ENCODE results near the gene UVRAG.

UVRAG gene

DNA sequence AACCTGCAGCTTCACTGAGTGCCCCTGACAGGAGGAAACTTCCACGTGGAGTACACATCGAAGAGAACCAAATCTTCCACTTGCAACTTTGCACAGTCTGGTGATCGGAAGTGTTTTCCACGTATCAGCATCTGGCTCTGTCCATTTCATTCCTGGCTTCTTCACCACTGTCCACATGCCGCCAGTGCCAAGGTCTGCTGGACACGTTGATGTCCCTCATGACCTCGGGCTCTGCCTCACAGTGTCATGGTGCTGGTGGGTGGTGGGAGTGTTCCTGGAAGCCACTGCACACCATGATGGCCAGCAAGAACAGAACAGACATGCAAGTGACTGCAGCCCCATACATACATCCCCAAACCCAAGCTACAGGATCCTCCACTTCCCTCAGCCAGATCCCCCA lies 342.9 kb downstream of the UVRAG start:
- DNase-seq = no peak

DNA sequence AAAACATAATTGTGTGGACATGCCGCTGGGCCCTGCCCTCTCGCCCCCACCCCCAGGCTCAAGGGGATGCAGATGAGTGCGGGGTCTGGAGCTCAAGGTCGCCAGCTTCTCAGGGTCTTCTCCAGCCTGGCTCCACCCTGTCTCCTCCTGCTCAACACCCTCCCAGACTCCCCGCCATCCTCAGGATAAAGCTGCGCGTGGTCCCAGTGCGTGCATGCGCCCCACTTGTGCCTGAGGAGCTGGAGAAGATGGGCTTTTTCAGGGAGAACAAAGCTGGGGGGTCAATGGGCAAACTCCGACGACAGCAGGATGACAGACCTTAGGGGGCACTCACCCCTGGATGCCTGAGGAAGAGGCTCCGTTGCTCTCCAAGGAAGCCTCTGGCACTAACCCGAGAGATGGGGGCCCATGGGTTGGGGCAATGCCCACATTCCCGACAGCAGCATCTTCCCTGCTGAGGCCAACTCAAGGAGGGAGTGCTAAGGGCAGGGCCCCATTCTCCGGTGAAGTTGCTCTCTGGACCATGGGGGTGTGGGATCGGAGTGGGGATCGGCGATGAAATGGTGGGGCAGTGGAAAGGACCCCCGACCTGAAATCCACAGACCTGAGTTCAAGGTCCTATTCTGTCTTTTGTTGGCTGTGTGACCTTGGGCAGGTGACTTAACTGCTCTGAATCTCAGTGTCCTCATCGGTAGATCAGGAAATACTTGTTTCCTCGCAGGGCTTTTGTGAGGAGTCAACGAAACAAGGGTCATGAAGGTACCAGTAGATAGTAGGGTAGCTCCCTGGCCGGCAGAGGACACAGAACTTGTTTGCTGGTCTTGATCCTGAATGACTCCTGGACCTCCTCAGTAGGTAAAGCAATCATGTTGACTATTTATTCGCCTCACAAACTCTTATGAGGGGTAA lies 343.6 kb downstream of the UVRAG start:
- no peak for DNase-seq

DNA sequence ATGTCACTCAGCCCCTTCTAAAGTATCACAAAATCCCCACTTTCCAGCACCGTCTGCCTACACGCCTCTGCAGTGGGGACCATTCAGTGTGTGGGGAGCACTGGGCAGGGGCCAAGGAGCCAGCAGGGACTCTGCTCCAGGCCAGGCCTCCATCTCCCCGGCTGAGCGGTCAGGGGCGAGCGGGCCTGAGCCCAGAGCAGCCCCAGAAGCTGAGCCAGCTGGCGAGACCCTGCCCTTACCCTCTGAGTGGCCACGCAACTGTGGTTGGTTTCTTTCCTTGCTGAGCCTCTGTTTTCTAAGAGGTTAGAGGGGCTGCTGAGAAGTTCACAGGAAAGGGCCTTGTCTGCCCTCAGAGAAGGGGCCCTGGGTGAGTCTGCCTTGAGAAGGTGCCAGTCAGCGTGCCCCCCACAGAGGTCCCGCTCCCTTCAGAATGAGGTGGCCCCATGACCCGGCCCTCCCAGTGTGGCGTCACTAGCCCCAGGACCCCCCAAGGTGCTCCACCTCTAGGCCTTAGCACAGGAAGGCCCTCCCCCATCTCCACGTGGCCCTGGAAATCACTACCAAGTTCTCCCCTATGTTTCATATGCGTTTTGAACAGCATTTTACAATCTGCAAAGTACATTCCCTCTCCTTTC lies 344.4 kb downstream of the UVRAG start:
- no peak for DNase-seq

DNA sequence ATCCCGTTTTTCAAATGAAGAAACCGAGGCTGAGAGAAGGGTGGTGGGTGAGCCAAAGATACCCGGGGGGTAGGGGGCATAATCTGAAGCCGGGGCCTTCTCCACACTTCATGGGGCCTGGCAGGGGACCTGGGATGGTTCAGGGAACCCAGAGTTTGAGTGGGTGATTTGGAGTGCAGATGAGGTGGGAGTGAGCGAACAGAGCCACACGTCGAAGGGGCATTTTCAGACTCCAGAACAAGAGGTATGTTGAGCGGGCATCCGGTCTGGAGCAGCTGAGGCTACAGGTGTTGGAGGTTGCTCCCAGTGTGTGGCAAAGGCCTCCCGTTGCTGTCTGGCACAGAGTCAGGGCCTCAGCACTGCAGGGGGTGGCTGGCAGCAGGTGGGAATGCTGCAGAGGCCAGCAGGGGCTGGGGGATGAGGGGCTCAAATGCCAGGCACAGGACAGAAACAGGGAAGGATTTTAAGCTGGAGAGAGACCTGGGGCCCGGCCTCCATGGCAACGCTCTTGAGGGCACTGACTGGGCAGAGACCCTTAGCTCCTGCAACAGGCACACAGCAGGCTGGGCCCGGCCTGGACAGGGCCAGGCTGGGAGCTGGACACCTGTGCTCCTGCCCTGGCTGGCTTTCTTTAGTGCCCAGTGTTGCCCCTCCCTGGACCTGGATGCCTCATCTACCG lies 345.1 kb downstream of the UVRAG start:
- DNase-seq = peak; percentile 58

DNA sequence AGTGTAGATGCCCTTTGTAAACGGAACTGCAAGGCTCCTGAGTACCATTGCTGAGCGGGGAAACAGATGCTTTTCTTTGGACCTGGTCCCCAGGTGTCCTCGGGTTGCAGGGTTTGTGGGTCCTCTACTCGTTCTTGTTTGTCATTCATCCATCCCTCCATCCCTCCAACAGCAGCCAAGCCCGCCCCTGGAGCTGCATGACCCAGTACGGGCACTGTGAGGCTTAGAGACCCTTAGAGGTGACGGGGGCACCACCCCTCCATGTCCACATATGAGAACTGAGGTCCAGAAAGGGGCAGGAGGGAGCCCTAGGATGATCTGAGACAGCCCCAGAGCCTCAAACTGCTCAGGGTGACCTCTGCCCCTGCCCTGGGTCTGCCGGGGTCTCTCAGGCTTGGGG lies 345.8 kb downstream of the UVRAG start:
- no peak for DNase-seq

DNA sequence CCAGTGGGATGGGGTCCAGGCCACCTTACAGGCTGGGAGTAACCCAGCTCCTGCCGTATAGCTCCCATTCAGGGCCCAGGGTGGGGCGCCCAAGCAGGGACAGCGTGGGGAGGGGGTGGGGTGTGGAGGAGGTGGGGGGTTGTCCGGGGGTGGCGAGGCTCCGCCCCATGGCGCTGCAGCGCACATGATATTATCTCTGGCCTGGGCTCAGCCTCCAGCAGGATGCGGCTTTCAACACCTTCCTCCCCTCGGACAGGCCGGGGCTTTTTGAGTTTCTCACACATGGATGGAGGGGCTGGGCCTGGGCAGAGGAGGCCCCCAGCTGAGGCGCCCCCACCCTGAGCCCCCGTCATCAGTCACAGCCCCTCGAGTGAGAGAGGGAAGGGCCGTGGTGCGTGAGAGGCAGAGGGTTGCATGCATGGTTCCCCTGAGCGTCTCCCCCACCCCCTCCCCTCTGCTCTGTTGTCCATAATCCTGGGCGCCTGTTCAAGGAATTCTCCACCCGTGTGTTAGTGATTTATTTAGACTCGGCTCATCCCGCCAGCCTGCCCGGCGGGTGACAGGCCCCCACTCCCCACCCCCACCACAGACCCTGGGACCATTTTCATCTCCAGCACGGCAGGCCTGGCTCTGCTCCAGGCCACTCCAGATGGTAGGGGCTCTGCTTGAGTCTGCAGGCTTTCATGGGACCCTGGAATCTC lies 346.4 kb downstream of the UVRAG start:
- DNase-seq = peak; percentile 36

DNA sequence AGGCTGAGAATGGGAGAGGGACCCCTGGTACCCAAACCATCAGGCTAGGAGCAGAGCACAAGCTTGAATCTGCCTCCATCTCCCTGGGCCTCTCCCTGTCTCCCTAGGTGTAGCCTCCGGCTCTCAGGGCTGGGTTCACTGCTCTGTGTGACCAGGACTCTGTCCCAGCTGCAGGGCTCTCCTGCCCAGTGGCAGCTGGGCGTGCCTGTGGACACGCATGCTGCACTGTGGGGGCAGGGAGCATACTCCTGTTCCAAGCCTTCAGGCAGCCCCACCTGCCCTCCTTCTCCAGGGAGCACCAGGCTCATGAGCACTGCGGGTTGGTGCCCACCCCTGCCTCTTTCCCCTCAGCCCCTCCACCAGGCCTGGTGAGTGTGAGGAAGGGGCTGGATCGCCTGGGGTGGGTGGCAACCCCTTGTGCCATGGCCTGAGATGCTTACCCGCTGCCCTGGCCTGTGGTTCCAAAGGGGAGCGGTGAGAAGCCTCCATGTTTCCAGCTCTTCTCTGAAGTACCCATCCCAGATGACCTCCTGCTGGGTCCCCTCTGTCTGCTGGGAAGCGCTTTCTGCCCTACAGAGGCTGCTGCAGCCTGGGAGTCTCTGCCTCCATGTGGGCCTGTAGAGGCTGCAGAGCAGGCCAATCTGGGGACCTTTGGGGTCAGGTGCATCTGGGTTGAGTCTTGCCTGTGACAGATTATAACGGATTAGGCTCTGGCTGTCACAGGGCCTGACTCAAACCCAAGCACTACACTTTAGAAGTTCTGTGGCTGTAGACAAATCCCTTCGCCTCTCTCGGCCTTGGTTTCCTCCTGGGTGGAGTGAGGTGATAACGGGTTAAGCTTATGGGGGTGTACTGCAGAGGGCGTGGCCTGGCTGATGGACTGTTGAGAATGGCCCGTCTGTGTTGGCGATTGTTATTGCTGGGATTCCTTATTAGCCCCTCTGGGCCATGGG lies 347.6 kb downstream of the UVRAG start:
- peak; percentile 20 for DNase-seq

DNA sequence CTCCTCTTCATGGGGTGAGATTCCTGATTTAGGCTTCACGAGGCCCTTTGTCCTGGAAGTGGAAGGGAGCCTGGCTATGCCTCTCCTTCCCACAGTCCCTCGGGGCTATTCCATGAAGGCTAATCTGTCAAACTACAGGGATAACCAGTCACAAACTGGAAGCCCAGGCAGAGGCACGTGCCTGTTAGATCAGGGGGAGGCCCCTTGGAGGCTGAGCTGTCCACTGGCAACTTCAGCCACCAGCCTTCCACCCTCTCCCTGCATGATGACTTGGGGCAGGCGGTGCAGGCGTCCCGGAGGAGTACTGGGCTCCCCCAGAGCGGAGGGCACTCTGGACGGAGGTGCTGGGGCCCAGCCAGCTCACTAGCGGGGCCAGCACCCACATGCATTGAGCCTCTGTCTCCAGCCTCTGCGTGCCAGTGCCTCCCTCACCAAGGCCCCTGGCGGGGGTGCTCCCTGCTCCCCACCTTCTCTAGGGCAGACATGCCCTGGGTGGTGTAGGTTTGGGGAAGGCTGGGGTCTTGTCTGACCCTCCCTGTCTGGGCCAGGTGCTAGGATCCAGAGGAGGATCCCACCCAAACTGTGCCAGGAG lies 348.4 kb downstream of the UVRAG start:
- no peak for DNase-seq

DNA sequence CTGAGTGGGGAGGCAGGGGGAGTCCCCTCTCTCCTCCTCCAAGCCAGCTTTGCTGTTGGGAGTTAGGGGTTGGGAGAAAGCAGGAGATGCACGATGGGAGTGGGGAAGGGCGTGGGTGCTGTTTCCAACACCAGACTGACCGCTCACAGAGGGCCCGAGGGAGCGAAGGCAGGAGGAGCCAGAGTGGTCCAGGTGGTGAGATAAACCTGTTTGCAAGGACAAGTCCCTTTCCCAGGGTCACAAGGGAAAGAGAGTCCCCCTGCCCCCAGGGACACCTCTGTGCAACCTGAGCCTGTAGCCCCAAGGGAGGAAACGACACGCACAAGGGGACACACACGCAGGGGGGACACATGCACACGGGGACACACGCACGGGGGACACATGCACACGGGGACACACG lies 349.1 kb downstream of the UVRAG start:
- no peak for DNase-seq

DNA sequence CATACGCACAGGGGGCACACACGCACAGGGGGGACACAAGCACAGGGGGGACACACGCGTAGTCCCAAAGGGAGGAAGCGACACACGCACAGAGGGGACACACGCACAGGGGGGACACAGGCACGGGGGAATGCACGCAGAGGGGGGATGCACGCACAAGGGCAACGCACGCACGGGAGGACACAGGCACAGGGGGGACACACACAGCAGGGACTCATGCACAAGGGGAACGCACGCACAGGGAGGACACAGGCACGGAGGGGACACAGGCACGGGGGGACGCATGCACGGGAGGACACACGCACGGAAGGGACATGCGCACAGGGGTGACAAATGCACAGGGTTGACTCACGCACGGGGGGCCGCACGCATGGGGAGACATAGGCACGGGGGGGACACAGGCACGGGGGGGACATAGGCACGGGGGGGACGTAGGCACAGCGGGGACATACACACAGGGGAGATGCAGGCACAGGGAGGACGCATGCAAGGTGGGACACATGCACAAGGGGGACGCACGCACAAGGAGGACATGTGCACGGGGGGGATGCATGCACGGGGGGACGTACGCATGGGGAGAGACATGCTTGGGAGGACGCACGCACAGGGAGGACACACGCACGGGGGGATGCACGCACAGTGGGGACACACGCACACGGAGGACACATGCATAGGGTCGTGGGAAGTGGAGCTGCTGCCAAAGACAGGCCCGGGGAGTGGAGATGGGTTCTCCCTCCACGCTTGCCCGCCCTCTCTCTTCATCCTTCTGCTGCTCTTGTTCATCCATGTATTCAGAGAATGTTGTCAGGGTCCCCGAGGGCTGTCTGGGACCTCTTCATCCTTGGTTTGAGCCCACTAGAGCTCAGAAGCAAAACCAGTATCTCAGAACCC lies 350.1 kb downstream of the UVRAG start:
- DNase-seq = no peak

DNA sequence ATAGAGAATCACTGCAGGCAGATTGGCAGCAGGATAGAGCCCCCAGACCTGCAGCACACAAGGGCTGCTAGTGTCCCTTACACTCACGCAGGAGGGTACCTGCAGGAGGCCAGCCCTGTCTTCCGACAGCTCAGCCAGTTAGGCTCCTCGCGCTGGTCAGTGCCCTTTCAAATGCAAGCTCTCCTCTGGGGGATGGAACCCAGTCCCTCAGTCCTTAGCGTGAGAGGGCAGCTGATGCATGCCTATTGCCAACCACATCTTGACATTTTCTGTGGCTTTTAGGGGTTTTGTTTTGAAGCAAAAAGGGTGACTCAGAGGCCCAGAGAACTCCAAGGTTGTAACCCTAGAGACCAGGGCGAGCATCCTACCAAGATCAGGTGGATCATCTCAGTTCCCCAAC lies 351.3 kb downstream of the UVRAG start:
- DNase-seq = peak; percentile 83

DNA sequence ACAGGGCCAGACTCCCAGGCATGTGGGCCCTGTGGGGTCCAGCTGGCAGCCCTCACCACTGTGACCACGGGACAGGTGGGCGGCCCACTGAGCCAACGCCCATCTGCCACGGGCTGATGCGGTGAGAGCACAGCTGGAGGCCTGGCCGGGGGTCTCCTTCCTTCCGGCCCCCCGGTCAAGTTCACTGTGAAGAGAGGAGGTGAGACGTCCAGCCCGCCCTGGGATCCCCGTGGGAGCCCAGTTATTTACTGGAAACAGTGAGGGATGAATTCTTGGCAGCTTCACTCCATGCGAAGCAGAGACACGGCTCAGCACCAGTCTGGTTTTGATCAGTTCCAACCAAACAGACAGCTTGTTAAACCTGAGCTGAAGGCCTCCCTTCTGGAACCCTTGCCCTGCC lies 352.6 kb downstream of the UVRAG start:
- no peak for DNase-seq

DNA sequence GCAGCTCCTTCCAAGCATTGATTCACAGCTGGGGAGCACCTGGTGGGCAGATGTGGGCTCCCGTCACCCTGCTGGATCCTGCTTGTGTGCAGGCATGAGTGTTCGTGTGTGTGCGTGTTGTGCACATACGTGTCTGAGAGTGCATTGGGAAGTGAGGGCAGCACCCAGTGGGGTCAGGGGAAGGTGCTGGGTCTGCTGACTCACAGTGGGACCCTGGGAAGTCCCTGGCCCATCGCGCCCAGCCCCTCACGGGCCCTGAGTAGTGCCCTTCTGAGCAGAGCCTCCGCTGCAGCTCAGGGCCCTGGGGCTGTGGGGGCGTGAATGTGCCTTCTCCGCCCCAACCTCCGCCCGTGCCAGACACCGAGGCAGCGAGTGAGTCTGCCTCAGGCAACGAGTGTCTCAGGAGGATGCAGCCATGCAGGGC lies 354.5 kb downstream of the UVRAG start:
- DNase-seq = peak; percentile 31

DNA sequence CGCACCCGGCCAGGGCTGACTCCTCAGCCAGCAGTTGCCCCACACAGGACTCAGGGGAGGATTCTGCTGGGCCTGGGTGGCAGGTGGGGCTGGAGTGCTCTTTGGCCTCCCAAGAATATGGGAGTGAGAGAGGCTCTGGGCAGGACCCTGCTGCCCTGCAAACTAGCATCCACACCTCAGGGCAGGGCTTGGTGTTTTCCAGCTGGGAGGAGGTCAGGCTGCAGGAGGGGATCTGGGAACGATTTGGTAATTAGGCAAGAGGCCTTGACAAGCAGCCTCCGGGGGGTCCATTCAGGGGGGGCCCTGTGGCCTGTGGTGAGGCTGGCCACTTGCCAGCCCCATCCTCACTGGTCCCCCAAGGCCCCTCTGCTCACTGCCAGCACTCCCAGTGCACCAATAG lies 355.5 kb downstream of the UVRAG start:
- DNase-seq = no peak

DNA sequence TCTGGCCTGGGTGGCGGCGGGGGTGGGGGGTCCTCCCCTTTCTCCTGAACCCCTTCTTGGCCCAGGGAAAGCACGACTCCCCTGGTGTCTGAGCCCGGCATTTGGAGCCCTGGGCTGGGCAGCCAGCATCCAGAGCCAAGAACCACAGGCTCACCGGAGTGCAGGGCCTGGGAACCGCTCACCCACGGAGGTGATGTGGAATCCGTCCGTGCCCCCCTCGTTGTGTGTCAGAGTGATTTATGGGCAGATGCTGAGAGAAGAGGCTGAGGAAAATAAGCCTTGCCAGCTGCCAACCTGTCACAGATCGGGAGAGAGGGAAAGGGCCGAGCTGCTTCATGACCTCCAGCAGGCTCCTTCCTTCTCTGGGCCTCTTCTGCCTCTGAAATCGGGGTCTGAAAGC lies 357.6 kb downstream of the UVRAG start:
- DNase-seq = no peak

DNA sequence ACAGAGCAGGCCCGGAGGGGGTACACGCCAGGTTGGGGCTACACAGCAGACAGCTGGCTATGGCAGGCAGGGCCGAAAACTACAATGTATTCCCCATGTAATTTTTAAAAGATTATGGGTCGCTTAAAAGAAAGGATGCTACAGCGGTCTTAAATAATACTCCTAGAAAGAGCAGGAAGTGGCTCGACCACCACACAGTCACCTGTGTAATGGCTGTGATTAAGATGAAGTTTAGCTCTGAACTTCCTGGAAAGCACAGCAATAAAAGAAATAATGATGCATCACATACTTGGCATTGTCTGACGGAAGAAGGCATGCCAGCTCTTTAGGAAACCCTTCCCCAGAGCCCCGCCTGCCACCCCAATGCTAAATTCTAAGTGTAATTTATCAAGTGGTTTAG lies 358.7 kb downstream of the UVRAG start:
- no peak for DNase-seq

DNA sequence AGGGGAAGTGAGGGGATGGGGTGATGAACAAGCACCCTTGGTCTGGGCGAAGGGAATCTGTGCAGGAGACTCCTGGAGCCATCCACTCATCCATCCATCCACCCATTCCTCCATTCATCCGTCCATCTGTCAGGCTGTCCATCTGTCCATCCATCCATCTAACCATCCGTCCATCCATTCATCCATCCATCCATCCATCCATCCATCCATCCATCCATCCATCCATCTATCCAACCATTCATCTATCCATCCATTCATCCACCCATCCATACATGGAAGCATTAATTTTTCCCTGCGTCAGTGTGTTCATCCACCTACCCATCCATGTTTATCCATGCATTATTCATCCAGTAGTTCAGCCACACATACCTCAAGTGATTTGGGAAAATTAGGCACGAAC lies 359.3 kb downstream of the UVRAG start:
- DNase-seq = no peak

DNA sequence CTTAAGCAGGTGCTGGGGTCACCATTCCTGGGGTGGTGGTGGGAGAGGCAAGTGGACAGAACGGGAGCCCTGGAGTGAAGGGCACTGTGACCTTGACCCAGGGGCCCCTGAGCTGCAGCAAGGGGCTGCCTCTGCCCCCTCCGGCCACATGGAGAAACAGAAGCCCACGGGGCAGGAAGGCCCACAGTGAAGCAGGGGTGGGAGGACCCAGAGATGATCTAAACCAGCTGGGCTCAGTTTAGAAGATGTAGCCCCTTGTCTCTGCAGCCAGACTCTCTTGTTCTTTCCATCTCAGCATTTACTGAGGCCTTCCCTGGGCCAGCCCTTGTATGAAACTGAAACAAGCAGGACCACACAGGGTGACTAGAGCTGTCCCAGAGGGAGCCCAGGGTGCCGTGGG lies 360.8 kb downstream of the UVRAG start:
- DNase-seq = no peak

DNA sequence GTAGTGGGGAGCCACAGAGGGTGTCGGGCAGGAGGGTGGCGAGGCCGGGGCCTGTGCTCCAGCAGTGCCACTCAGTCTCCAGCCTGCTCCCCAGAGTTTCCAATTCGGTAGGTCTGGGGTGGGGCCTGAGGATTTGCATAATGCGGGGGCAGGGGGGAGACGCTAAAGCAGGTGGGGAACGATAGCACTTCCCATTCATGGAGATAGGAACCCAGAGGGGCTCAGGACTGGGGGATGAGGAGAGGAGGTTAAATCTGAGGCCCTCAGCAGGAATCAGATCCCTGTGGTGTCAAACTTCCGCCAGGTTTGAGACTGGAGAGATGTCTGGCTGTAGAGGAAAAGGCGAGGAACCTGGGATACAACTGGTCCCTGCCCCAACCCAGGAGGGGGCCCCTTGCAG lies 361.5 kb downstream of the UVRAG start:
- no peak for DNase-seq

DNA sequence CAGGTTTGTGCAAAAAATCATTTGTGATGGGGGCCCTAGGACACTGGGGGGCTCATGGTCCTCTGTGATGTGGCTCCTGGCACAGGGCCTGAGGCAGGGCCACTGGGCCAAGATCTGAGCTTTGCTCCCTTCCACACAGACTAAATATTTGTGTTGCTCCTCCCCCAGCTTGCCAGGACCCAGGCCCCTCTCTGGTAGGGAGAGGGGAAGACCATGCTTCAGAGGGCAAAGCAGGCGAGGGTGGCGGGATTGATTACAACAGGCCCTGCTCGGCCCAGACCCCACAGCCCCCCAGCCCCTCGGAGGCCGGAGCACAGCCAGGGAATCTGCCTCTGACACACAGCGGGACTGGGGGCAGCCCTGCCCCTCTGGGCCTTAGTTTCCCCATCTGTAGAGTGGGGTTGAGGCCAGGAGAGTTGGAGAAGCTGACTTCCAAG lies 362.3 kb downstream of the UVRAG start:
- DNase-seq = no peak

DNA sequence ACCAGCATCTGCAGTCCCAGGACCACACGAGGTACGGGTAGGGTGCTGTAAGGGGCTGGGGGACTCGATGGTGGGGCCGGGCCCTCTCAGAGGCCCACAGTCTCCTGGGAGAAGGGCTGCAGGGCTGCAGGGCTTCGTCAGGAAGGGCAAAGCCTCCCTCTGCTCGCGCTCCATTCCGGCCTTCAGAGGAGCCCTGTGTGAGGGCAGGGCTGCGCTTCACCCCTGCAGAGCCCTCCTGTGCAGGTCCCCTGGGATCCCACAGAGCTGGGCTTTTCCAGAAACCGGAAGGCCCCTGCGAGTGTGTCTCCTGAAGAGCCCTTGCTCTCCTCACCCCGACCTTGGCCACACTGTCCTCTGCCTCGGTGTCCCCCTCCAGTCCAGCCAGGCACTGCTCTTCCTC lies 364.1 kb downstream of the UVRAG start:
- no peak for DNase-seq

Measured in DMS79 treated with DMSO at 0.1 percent for 48 hours (cell line).